Measurements from ENCODE around the gene ANXA1. TPM values are rescaled to one million over a fixed set of nuclear protein-coding genes. Genes with fewer than 3 reads are reported as not detected.

ANXA1 gene
- total RNA-seq, 2 donors from 2014 or later: 0.82 to 8.9 TPM

DNA sequence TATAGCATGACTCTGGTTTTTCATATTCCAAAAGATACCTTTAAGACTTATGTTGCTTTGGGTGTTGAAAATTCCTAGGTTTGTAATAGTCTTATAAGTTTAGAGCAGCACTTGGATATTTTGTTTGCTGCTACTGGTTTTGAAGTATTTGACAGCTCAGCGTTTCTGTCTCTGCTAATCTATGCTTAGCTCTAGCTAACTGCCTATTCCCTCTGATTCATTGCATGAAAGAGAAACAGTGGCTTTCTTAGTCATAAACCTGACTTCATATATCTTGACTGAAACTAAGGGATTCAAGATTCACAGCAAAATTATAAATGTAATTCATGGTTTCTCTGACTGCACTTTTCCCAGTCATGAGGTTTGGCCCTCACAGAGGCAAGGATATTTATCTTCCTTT lies 35.6 kb upstream of the ANXA1 start:
- H3K27me3 ChIP-seq (ENCODE audit: control insufficient read depth, insufficient read depth, low read length, poor library complexity, severe bottlenecking): no peaks in the 10 kb centered on the region
- Mint-ChIP-seq H3K36me3 (ENCODE audit: low read depth) (no peaks in the 10 kb centered on the region), H3K27me3 (ENCODE audit: insufficient read depth) (no peaks in the 10 kb centered on the region), H3K4me1 (no peaks in the 10 kb centered on the region), H3K4me3 (no peak overlapping the region), H3K9me3 (no peaks in the 10 kb centered on the region), H3K27ac (no peak overlapping the region)
- no peak for TF ChIP-seq CTCF (conservative IDR thresholded peaks at IDR 0.05)
- no peaks in the 10 kb centered on the region for H3K4me1 ChIP-seq (ENCODE audit: control insufficient read depth, insufficient read depth, low read length)
- no peaks in the 10 kb centered on the region for H3K9me3 ChIP-seq (ENCODE audit: control insufficient read depth, low read length)
- no peaks in the 10 kb centered on the region for H3K36me3 ChIP-seq (ENCODE audit: control insufficient read depth, insufficient read depth, low read length)
- no peak overlapping the region for H3K9ac ChIP-seq (ENCODE audit: extremely low read depth, low read length, poor library complexity, severe bottlenecking)
- DNase-seq: no peak
- H3K4me3 ChIP-seq (ENCODE audit: low read length): no peak overlapping the region
- H3K27ac ChIP-seq (ENCODE audit: low read depth, low read length): no peak overlapping the region
- WGBS, 2 experiments (ENCODE audit: insufficient coverage in 1 of 2, insufficient read length in 1 of 2): 67 to 81% methylated on average over 1 of the region's 1 CpG

DNA sequence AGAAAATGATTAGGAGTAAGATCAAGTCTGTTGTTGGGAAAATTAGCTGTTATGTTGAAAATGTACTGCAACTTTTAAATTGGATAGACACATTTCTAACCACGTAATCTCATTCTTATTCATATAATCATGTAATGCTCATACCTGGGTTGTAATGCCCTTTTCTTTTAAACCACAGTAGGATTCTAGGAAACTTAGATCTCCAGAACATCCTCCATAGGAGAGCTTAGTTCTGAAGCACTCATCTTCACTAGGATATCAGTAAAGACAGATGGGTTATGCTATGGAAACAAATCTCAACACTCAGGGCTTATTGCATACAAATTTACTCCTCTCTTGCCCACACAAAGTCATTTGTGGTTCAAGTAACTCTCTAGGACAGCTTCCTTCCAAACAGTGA lies 34.8 kb upstream of the ANXA1 start:
- H3K9me3 Mint-ChIP-seq: no peaks in the 10 kb centered on the region
- Histone ChIP-seq H3K4me3 (ENCODE audit: low read length) (no peak overlapping the region), H3K4me1 (ENCODE audit: control insufficient read depth, insufficient read depth, low read length) (no peaks in the 10 kb centered on the region), H3K27me3 (ENCODE audit: control insufficient read depth, insufficient read depth, low read length, poor library complexity, severe bottlenecking) (no peaks in the 10 kb centered on the region), H3K27ac (ENCODE audit: low read depth, low read length) (no peak overlapping the region), H3K9ac (ENCODE audit: extremely low read depth, low read length, poor library complexity, severe bottlenecking) (no peak overlapping the region), H3K9me3 (ENCODE audit: control insufficient read depth, low read length) (no peaks in the 10 kb centered on the region), H3K36me3 (ENCODE audit: control insufficient read depth, insufficient read depth, low read length) (no peaks in the 10 kb centered on the region)
- no peaks in the 10 kb centered on the region for H3K4me1 Mint-ChIP-seq
- H3K36me3 Mint-ChIP-seq (ENCODE audit: low read depth): no peaks in the 10 kb centered on the region
- no peak overlapping the region for H3K27ac Mint-ChIP-seq
- WGBS, 2 experiments (ENCODE audit: insufficient coverage in 1 of 2, insufficient read length in 1 of 2): 91% methylated on average over 1 of the region's 1 CpG; no CpG with 5 or more reads in 1 of the 2 experiments
- H3K4me3 Mint-ChIP-seq: no peak overlapping the region
- no peak for TF ChIP-seq CTCF (conservative IDR thresholded peaks at IDR 0.05)
- no peak for DNase-seq
- H3K27me3 Mint-ChIP-seq (ENCODE audit: insufficient read depth): no peaks in the 10 kb centered on the region

DNA sequence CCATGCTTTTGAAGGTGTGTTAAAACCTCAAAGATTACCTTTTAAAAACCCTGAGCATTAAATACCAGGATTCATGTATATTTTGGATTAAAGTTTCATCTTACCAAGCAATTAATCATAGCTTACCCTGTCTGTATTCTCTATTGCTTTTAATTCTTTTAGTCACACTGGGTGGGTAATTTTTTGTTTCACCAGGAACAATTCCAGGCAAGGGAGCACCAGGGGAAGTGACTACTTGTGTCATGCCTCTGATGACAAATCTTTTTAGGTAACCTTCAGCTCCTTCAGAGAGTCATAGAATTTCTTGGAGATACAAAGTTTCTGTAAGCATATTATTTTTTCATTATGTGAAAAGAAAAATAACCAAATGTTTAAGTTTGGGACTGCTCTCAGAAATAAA lies 33.4 kb upstream of the ANXA1 start:
- H3K4me1 Mint-ChIP-seq: no peaks in the 10 kb centered on the region
- no peak overlapping the region for H3K4me3 Mint-ChIP-seq
- no peaks in the 10 kb centered on the region for H3K9me3 ChIP-seq (ENCODE audit: control insufficient read depth, low read length)
- no peaks in the 10 kb centered on the region for H3K27me3 ChIP-seq (ENCODE audit: control insufficient read depth, insufficient read depth, low read length, poor library complexity, severe bottlenecking)
- H3K4me3 ChIP-seq (ENCODE audit: low read length): no peak overlapping the region
- no peak for TF ChIP-seq CTCF (conservative IDR thresholded peaks at IDR 0.05)
- H3K27me3 Mint-ChIP-seq (ENCODE audit: insufficient read depth): no peaks in the 10 kb centered on the region
- no peaks in the 10 kb centered on the region for H3K9me3 Mint-ChIP-seq
- H3K27ac Mint-ChIP-seq: no peak overlapping the region
- no peak overlapping the region for H3K27ac ChIP-seq (ENCODE audit: low read depth, low read length)
- no peaks in the 10 kb centered on the region for H3K36me3 Mint-ChIP-seq (ENCODE audit: low read depth)
- H3K9ac ChIP-seq (ENCODE audit: extremely low read depth, low read length, poor library complexity, severe bottlenecking): no peak overlapping the region
- no peak for DNase-seq
- no peaks in the 10 kb centered on the region for H3K36me3 ChIP-seq (ENCODE audit: control insufficient read depth, insufficient read depth, low read length)
- H3K4me1 ChIP-seq (ENCODE audit: control insufficient read depth, insufficient read depth, low read length): no peaks in the 10 kb centered on the region

Measured in endodermal cell (in vitro differentiated cells).